ENCODE data around the gene SLC43A2. TPM values are rescaled to one million over a fixed set of nuclear protein-coding genes. Genes with fewer than 3 reads are reported as not detected.

Gene SLC43A2
- total RNA-seq, 4 donors from 2014 or later, result 7.1 to 20.0 (median 13.7) TPM

- Histone ChIP-seq H3K36me3 (peaks cover 0 to 11% (median 3%) of the 10 kb centered on the region in 4 donors), H3K27ac (replicated peaks in 1 of 4) (no peak overlapping the region), H3K9me3 (no peaks in the 10 kb centered on the region), H3K4me1 (peaks cover 14 to 34% (median 29%) of the 10 kb centered on the region in 4 donors), H3K27me3 (no peaks in the 10 kb centered on the region), H3K4me3 (no peak overlapping the region)
- 86% methylated on average over 12 of the region's 12 CpGs for WGBS
- TF ChIP-seq POLR2AphosphoS5 (IDR thresholded peaks at IDR 0.05), result no peak
- no peak for TF ChIP-seq POLR2A (IDR thresholded peaks at IDR 0.05; ENCODE audit: low read depth)
- no peak for TF ChIP-seq CTCF (IDR thresholded peaks at IDR 0.05)
- TF ChIP-seq EP300 (IDR thresholded peaks at IDR 0.05), result no peak
- intact Hi-C loops (cut with DNase I), result no loop called here
- no peak for DNase-seq (ENCODE audit: extremely low spot score)
Observed at GRCh38 chr17:1624650-1625049, 4.0 kb downstream of the SLC43A2 start.

GRCh38 chr17:1623057-1623630 lies 5.5 kb downstream of the SLC43A2 start:
- H3K36me3 ChIP-seq, result peaks cover 0 to 11% (median 5%) of the 10 kb centered on the region in 4 donors
- H3K27me3 ChIP-seq, result no peaks in the 10 kb centered on the region
- H3K4me1 ChIP-seq, result peaks cover 13 to 33% (median 22%) of the 10 kb centered on the region in 4 donors
- no peak for DNase-seq (ENCODE audit: extremely low spot score)
- WGBS, result 87% methylated on average over 9 of the region's 14 CpGs
- no peak overlapping the region for H3K4me3 ChIP-seq
- no peak overlapping the region for H3K27ac ChIP-seq (replicated peaks in 1 of 4)
- no peaks in the 10 kb centered on the region for H3K9me3 ChIP-seq
- TF ChIP-seq POLR2AphosphoS5 (IDR thresholded peaks at IDR 0.05) (no peak), POLR2A (IDR thresholded peaks at IDR 0.05; ENCODE audit: low read depth) (no peak), EP300 (IDR thresholded peaks at IDR 0.05) (no peak), CTCF (IDR thresholded peaks at IDR 0.05) (no peak)
- intact Hi-C loops (cut with DNase I), result no loop called here

GRCh38 chr17:1621273-1621954 lies 7.2 kb downstream of the SLC43A2 start:
- no peaks in the 10 kb centered on the region for H3K9me3 ChIP-seq
- H3K4me1 ChIP-seq, result peaks cover 0 to 23% (median 7%) of the 10 kb centered on the region in 4 donors
- peaks cover 0 to 25% (median 5%) of the 10 kb centered on the region in 4 donors for H3K36me3 ChIP-seq
- no peak for TF ChIP-seq CTCF (IDR thresholded peaks at IDR 0.05)
- TF ChIP-seq POLR2AphosphoS5 (IDR thresholded peaks at IDR 0.05), result no peak
- TF ChIP-seq POLR2A (IDR thresholded peaks at IDR 0.05; ENCODE audit: low read depth), result no peak
- TF ChIP-seq EP300 (IDR thresholded peaks at IDR 0.05), result no peak
- no peak overlapping the region for H3K4me3 ChIP-seq
- H3K27me3 ChIP-seq, result no peaks in the 10 kb centered on the region
- WGBS, result 84% methylated on average over 21 of the region's 22 CpGs
- no peak for DNase-seq (ENCODE audit: extremely low spot score)
- H3K27ac ChIP-seq (replicated peaks in 1 of 4), result no peak overlapping the region
- intact Hi-C loops (cut with DNase I), result no loop called here

- TF ChIP-seq POLR2AphosphoS5 (IDR thresholded peaks at IDR 0.05), result no peak
- no peak for TF ChIP-seq EP300 (IDR thresholded peaks at IDR 0.05)
- no peak for TF ChIP-seq POLR2A (IDR thresholded peaks at IDR 0.05; ENCODE audit: low read depth)
- TF ChIP-seq CTCF (IDR thresholded peaks at IDR 0.05), result no peak
- no peak for DNase-seq (ENCODE audit: extremely low spot score)
- no peaks in the 10 kb centered on the region for H3K27me3 ChIP-seq
- H3K4me1 ChIP-seq, result peaks cover 0 to 19% (median 2%) of the 10 kb centered on the region in 4 donors
- peaks cover 0 to 29% (median 5%) of the 10 kb centered on the region in 4 donors for H3K36me3 ChIP-seq
- H3K9me3 ChIP-seq, result no peaks in the 10 kb centered on the region
- WGBS, result 80% methylated on average over 12 of the region's 13 CpGs
- intact Hi-C loops (cut with DNase I), result no loop called here
- H3K4me3 ChIP-seq, result no peak overlapping the region
- no peak overlapping the region for H3K27ac ChIP-seq (replicated peaks in 1 of 4)
Observed at GRCh38 chr17:1620486-1620885, 8.1 kb downstream of the SLC43A2 start.

Data from esophagus muscularis mucosa (tissue), 4 donors.